GM12875 (cell line): ENCODE data around the gene UGT3A1.

Source experiments
- H3K4me3 ChIP-seq: one replicate; pipeline ENCODE4 v1.5.1; 2011; ENCODE audit warnings: low read depth, low read length, control low read depth
- TF ChIP-seq, protein P1 (sequence below): IDR thresholded peaks from 2 replicates; pipeline ENCODE4 v1.5.1; 2011; ENCODE audit warnings: low read depth, mild to moderate bottlenecking, control low read depth, inconsistent platforms, low read length, moderate library complexity, borderline replicate concordance; ENCODE audit not compliant: insufficient read depth

The UGT3A1 gene

DNA sequence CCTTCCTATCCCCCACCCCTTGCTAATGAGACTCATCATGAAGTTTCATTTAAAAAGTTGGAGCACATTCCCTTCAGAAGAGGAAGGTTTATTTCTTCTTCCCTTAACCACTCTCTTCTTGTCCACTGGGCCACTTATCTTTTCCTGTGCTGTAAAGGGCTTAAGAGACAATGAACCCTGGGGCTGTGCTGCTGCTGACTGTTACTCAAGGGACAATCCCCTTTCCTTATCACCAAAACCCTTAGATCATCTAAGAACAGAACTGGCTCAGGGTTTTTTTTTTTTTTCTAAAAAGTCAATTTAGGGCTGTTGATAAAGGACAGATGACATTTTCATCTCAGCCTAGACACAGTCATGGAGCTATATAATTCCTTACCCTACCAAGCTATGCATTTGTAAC, 82.4 kb downstream of the UGT3A1 start:
- H3K4me3 ChIP-seq = no peak overlapping the region
- TF ChIP-seq, protein P1, sequence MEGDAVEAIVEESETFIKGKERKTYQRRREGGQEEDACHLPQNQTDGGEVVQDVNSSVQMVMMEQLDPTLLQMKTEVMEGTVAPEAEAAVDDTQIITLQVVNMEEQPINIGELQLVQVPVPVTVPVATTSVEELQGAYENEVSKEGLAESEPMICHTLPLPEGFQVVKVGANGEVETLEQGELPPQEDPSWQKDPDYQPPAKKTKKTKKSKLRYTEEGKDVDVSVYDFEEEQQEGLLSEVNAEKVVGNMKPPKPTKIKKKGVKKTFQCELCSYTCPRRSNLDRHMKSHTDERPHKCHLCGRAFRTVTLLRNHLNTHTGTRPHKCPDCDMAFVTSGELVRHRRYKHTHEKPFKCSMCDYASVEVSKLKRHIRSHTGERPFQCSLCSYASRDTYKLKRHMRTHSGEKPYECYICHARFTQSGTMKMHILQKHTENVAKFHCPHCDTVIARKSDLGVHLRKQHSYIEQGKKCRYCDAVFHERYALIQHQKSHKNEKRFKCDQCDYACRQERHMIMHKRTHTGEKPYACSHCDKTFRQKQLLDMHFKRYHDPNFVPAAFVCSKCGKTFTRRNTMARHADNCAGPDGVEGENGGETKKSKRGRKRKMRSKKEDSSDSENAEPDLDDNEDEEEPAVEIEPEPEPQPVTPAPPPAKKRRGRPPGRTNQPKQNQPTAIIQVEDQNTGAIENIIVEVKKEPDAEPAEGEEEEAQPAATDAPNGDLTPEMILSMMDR = no peak

DNA sequence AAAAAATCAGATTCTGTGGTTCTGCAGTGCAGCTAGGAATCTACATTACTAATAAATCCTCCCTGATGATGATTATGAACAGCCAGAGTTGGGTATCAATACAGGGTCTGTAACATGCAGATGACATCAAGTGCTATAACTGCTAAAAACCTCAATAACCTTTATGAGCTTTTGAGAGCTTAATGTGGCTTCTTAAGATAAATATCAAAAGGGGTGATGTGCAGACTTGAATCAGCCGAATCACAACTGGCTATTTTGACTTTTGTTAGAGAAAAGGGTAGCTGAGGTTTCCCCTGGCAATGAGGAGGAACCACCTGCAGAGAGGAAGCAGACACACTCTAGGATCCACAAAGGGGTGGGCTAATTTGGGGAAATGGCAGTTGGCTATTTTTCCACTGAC, 83.0 kb downstream of the UGT3A1 start:
- TF ChIP-seq, protein P1 = no peak
- H3K4me3 ChIP-seq = no peak overlapping the region

- TF ChIP-seq, protein P1 = no peak
- H3K4me3 ChIP-seq = no peak overlapping the region
Measured at GRCh38 chr5:35904443-35905132, 86.6 kb downstream of the UGT3A1 start.

DNA sequence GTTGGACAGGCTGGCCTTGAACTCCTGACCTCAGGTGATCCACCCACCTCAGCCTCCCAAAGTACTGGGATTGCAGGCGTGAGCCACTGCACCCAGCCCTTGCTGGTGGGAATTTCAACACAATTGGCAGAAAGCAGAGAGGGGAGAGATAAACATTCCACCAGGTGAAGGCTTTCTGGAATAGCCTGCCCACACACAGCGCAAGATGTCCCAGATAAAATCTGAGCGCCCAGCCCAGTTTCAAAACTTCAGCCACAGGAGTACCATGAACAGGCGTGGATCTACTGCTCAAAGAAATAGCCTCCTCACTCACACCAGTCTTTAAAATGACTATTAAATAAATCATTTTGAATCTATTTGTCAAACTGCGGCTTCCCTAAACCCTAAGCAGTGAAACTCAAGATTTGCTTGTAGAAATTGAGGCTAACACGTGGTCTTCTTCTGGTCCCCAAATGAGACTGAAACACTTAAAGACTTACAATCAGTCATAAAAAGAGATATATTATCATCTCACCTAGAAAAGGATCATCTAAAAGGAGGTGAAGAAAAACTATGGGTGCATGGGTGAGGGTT, 87.5 kb downstream of the UGT3A1 start:
- TF ChIP-seq, protein P1 = no peak
- no peak overlapping the region for H3K4me3 ChIP-seq

DNA sequence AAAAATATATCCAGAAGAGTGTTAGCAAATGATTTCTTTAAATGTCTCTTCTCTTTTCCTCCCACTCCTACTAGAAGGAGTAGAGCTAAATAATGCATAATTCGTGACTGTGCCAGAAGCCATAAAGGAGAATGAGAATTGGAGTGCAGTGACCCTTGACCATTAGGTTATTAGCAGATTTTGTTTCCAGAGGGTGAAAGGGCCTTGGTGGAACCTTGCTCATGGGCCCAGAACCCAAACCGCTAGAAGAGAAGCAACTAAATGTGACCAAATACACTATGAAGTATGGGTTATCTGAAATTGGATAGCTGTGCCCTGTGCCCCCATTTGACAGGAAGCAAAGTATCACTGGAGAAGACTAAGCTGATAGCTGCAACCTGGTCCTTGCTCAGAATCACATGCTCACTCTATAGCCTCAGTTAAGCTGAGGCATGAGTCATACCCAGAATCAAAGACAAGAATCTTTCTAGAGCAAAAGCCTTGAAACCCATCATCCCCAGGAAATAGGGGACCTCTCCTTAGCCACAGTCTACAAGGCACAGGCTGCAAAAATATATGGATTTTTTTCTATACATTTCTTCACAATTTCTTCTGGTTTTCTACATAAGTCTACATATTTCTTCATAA, 89.0 kb downstream of the UGT3A1 start:
- TF ChIP-seq, protein P1 = no peak
- H3K4me3 ChIP-seq = no peak overlapping the region
